IMR-90 (cell line): ENCODE results near the gene MYO1F. TPM values are rescaled to one million over a fixed set of nuclear protein-coding genes. Genes with fewer than 3 reads are reported as not detected.

Experiments
- ATAC-seq: fragments of 200-7000 bp; cut with Tn5 transposase; 2 replicates; pipeline ENCODE4 v1.9.1; 2020; ENCODE audit warnings: low read depth, mild to moderate bottlenecking, moderate library complexity
- BruUV-seq: library from RNA; stranded (reverse); fragments of 400-500 nt; replicated peaks from 2 replicates; lab custom pipeline; 2021; lab: Mats Ljungman, UMichigan
- CTCF ChIA-PET: fragments of 300-600 bp; formaldehyde crosslinking; extraction: SDS; loops from one replicate; lab custom pipeline; 2021; ENCODE audit warnings: antibody characterized with exemption; lab: Yijun Ruan, JAX
- POLR2A ChIA-PET: fragments of 300-600 bp; sonication (Branson Sonifier 250); formaldehyde crosslinking; loops from one replicate; lab custom pipeline; 2022; ENCODE audit warnings: antibody characterized with exemption; ENCODE audit not compliant: unreplicated experiment; lab: Charles Lee
- DNase-seq: peaks from one replicate; pipeline ENCODE4 v3.0.0; 2013
- H2AFZ ChIP-seq: replicated peaks from 2 replicates; pipeline ENCODE3; 2013; ENCODE audit warnings: low read length, mild to moderate bottlenecking; ENCODE audit not compliant: poor library complexity
- H2AK5ac ChIP-seq: 2 replicates; pipeline ENCODE4 v1.6.1; 2013; ENCODE audit warnings: low read depth, low read length, inconsistent platforms
- H2AK9ac ChIP-seq: replicated peaks from 2 replicates; pipeline ENCODE3; 2013; ENCODE audit warnings: mild to moderate bottlenecking, low read depth, low read length, moderate library complexity; ENCODE audit not compliant: poor library complexity
- H2BK120ac ChIP-seq: 2 replicates; pipeline ENCODE4 v1.6.1; 2013; ENCODE audit warnings: low read depth, low read length, inconsistent platforms
- H2BK15ac ChIP-seq: 3 replicates; pipeline ENCODE4 v1.6.1; 2013; ENCODE audit warnings: low read depth, low read length, inconsistent platforms
- H2BK20ac ChIP-seq: 2 replicates; pipeline ENCODE4 v1.6.1; 2013; ENCODE audit warnings: low read depth, mild to moderate bottlenecking, inconsistent platforms, low read length, moderate library complexity
- H2BK5ac ChIP-seq: 2 replicates; pipeline ENCODE4 v1.6.1; 2013; ENCODE audit warnings: mild to moderate bottlenecking, low read depth, low read length, inconsistent platforms; ENCODE audit not compliant: poor library complexity, severe bottlenecking
- H3K14ac ChIP-seq: replicated peaks from 2 replicates; pipeline ENCODE4 v1.6.1; 2013; ENCODE audit warnings: low read depth, low read length, inconsistent platforms
- H3K18ac ChIP-seq: 2 replicates; pipeline ENCODE4 v1.6.1; 2013; ENCODE audit warnings: low read depth, low read length, control low read depth
- H3K23ac ChIP-seq: 2 replicates; pipeline ENCODE4 v1.6.1; 2013; ENCODE audit warnings: low read depth, low read length, inconsistent platforms
- H3K27ac ChIP-seq: 2 replicates; pipeline ENCODE4 v1.5.1; 2013; ENCODE audit warnings: mild to moderate bottlenecking, control low read depth, low read length; ENCODE audit not compliant: insufficient read depth
- H3K27me3 ChIP-seq: 2 replicates; pipeline ENCODE4 v1.6.1; 2013; ENCODE audit warnings: low read length; ENCODE audit not compliant: control insufficient read depth, insufficient read depth
- H3K36me3 ChIP-seq: 2 replicates; pipeline ENCODE4 v1.6.1; 2013; ENCODE audit warnings: low read length, mixed read lengths; ENCODE audit not compliant: control insufficient read depth, insufficient read depth
- H3K4ac ChIP-seq: 2 replicates; pipeline ENCODE4 v1.6.1; 2013; ENCODE audit warnings: low read depth, low read length, inconsistent platforms
- H3K4me1 ChIP-seq: 2 replicates; pipeline ENCODE4 v1.6.1; 2013; ENCODE audit warnings: low read length, mixed read lengths; ENCODE audit not compliant: control insufficient read depth, insufficient read depth
- H3K4me2 ChIP-seq: 2 replicates; pipeline ENCODE4 v1.6.1; 2013; ENCODE audit warnings: low read depth, mild to moderate bottlenecking, control low read depth, low read length, moderate library complexity
- H3K4me3 ChIP-seq: 2 replicates; pipeline ENCODE4 v1.5.1; 2013; ENCODE audit warnings: low read depth, mild to moderate bottlenecking, control low read depth, low read length, moderate library complexity; ENCODE audit not compliant: insufficient read depth
- H3K56ac ChIP-seq: 2 replicates; pipeline ENCODE4 v1.6.1; 2013; ENCODE audit warnings: low read length, inconsistent platforms; ENCODE audit not compliant: insufficient read depth; ENCODE audit errors: extremely low read depth
- H3K79me1 ChIP-seq, 2 experiments: 2 replicates each; pipeline ENCODE4 v1.6.1; 2013; ENCODE audit warnings: low read length in 2 of 2, inconsistent platforms in 1 of 2, low read depth in 1 of 2
- H3K9ac ChIP-seq: 2 replicates; pipeline ENCODE4 v1.6.1; 2013; ENCODE audit warnings: low read depth, low read length, control low read depth
- H3K9me1 ChIP-seq: 2 replicates; pipeline ENCODE4 v1.6.1; 2013; ENCODE audit warnings: low read length, inconsistent platforms; ENCODE audit not compliant: insufficient read depth
- H3K9me3 ChIP-seq: 2 replicates; pipeline ENCODE4 v1.6.1; 2013; ENCODE audit warnings: low read length; ENCODE audit not compliant: control insufficient read depth, insufficient read depth
- H4K20me1 ChIP-seq: 2 replicates; pipeline ENCODE4 v1.6.1; 2013; ENCODE audit warnings: low read length, inconsistent platforms; ENCODE audit not compliant: insufficient read depth
- H4K5ac ChIP-seq: 2 replicates; pipeline ENCODE4 v1.6.1; 2013; ENCODE audit warnings: mild to moderate bottlenecking, low read depth, low read length, control low read depth
- H4K8ac ChIP-seq, 2 experiments: 2 replicates each; pipeline ENCODE4 v1.6.1; 2013; ENCODE audit warnings: low read depth in 2 of 2, low read length in 2 of 2, control low read depth in 1 of 2, inconsistent platforms in 1 of 2
- H4K91ac ChIP-seq: 2 replicates; pipeline ENCODE4 v1.6.1; 2013; ENCODE audit warnings: low read depth, low read length, inconsistent platforms; ENCODE audit not compliant: insufficient read depth
- BHLHE40 ChIP-seq: fragments of 150-350 bp; IDR thresholded peaks from 2 replicates; pipeline ENCODE4 v1.6.1; 2016; ENCODE audit warnings: mild to moderate bottlenecking, low read depth, low read length
- CHD1 ChIP-seq: IDR thresholded peaks from 2 replicates; pipeline ENCODE4 v1.6.1; 2012; ENCODE audit warnings: low read depth, low read length, improper control_type of control experiment
- ELK1 ChIP-seq: fragments of 150-350 bp; IDR thresholded peaks from 2 replicates; pipeline ENCODE4 v1.6.1; 2016; ENCODE audit warnings: low read depth, mild to moderate bottlenecking, low read length, moderate library complexity, borderline replicate concordance
- MAFK ChIP-seq: IDR thresholded peaks from 2 replicates; pipeline ENCODE4 v1.6.1; 2012; ENCODE audit warnings: low read depth, low read length, improper control_type of control experiment
- MXI1 ChIP-seq: IDR thresholded peaks from 2 replicates; pipeline ENCODE4 v1.6.1; 2012; ENCODE audit warnings: low read depth, mild to moderate bottlenecking, low read length, moderate library complexity, borderline replicate concordance
- POLR2A ChIP-seq: IDR thresholded peaks from 2 replicates; pipeline ENCODE4 v1.6.1; 2012; ENCODE audit warnings: mild to moderate bottlenecking, low read depth, low read length
- RFX5 ChIP-seq: IDR thresholded peaks from 2 replicates; pipeline ENCODE4 v1.8.0; 2012; ENCODE audit warnings: low read depth, mild to moderate bottlenecking, low read length, moderate library complexity
- SMC3 ChIP-seq: fragments of 150-350 bp; IDR thresholded peaks from 2 replicates; pipeline ENCODE4 v1.6.1; 2016; ENCODE audit warnings: low read depth, mild to moderate bottlenecking, antibody characterized with exemption, low read length, moderate library complexity
- WGBS, 2 experiments: methylation state at CpG; one replicate each; pipeline versions ENCODE4 v1.1.5 to v1.1.7; 2013; ENCODE audit warnings: missing lambda C conversion rate in 2 of 2; ENCODE audit not compliant: insufficient read length in 1 of 2; ENCODE audit errors: extremely low coverage in 2 of 2; 5-methylcytosine and 5-hydroxymethylcytosine counted together
- dilution Hi-C: fragments of 300-500 bp; cut with HindIII; formaldehyde crosslinking; loops from one replicate; pipeline ENCODE4 v1.14.3; 2018; ENCODE audit warnings: low sequenced_read_pairs; ENCODE audit not compliant: unreplicated experiment
- in situ Hi-C: fragments of 300-500 bp; cut with MboI; formaldehyde crosslinking; loops from 3 replicates; pipeline ENCODE4 v1.14.3; 2019; ENCODE audit warnings: low sequenced_read_pairs, inconsistent platforms, mixed read lengths
- intact Hi-C: fragments of 100-400 bp; cut with micrococcal nuclease; formaldehyde crosslinking; loops from 2 replicates; pipeline ENCODE4 v1.10.0; 2022
- polyA plus RNA-seq, 3 experiments: library from polyadenylated mRNA; depleted of rRNA; stranded (reverse); fragments of >200 nt; gene quantifications; 2 replicates each; pipeline ENCODE4 v1.2.3, GENCODE V29; 2012; ENCODE audit warnings: low replicate concordance in 1 of 3
- total RNA-seq: library from RNA; depleted of rRNA; stranded (reverse); fragments of >200 nt; gene quantifications from 2 replicates; pipeline ENCODE4 v1.2.3, GENCODE V29; 2012

Gene MYO1F
- total and polyA plus RNA-seq, 2 of the 4 experiments (the other 2 are of a cell fraction), result 0.14 to 0.18 TPM

- H2BK120ac ChIP-seq, result no peak overlapping the region
- no peaks in the 10 kb centered on the region; the same call in 1 of the 2 replicates for H3K4me1 ChIP-seq
- no peak overlapping the region for H2BK20ac ChIP-seq
- H2AFZ ChIP-seq, result no peak overlapping the region
- H2AK5ac ChIP-seq, result no peak overlapping the region
- DNase-seq, result no peak
- in situ Hi-C loops (no loop called here), intact Hi-C loops (no loop called here), dilution Hi-C loops (no loop called here)
- no peak overlapping the region for H2BK15ac ChIP-seq
- H4K91ac ChIP-seq, result no peak overlapping the region
- H3K4ac ChIP-seq, result no peak overlapping the region
- no peak overlapping the region for H3K56ac ChIP-seq
- H4K5ac ChIP-seq, result no peak overlapping the region
- no peak overlapping the region for H2BK5ac ChIP-seq
- TF ChIP-seq POLR2A, result no peak
- no peak for TF ChIP-seq MAFK
- no peak for TF ChIP-seq RFX5
- no peak for TF ChIP-seq CHD1
- TF ChIP-seq BHLHE40, result no peak
- TF ChIP-seq MXI1, result no peak
- TF ChIP-seq ELK1, result no peak
- no peak for TF ChIP-seq SMC3
- no peak for ATAC-seq
- H3K9ac ChIP-seq, result no peak overlapping the region
- CTCF ChIA-PET, result no interaction called here
- H3K18ac ChIP-seq, result no peak overlapping the region
- no peaks in the 10 kb centered on the region for H4K20me1 ChIP-seq
- no peaks in the 10 kb centered on the region for H3K9me3 ChIP-seq
- H3K9me1 ChIP-seq, result no peaks in the 10 kb centered on the region
- no peak overlapping the region for H3K27ac ChIP-seq
- no peak overlapping the region for H3K4me3 ChIP-seq
- POLR2A ChIA-PET, result no interaction called here
- H2AK9ac ChIP-seq, result no peak overlapping the region
- H3K36me3 ChIP-seq, result no peaks in the 10 kb centered on the region
- no peak overlapping the region for H3K4me2 ChIP-seq
- no peak overlapping the region for H3K23ac ChIP-seq
- no peaks in the 10 kb centered on the region for H3K79me1 ChIP-seq
- H3K14ac ChIP-seq, result no peak overlapping the region
- H4K8ac ChIP-seq, result no peak overlapping the region
- 90% methylated on average over 12 of the region's 22 CpGs; no CpG with 5 or more reads in 1 of the 2 experiments for WGBS, 2 experiments
- no peaks in the 10 kb centered on the region for H3K27me3 ChIP-seq
- BruUV-seq, result no TSS peak
Observed at GRCh38 chr19:8498295-8498694, 78.9 kb downstream of the MYO1F start.
